H1 (cell line): ENCODE measurements around the gene TMBIM1. TPM values are rescaled to one million over a fixed set of nuclear protein-coding genes. Genes with fewer than 3 reads are reported as not detected.

Experiments
- CTCF ChIA-PET: fragments of 300-600 bp; sonication (Branson Sonifier 250); formaldehyde crosslinking; loops from one replicate; lab custom pipeline; 2021; ENCODE audit not compliant: partially characterized antibody; lab: Charles Lee
- POLR2A ChIA-PET: fragments of 300-600 bp; sonication (Branson Sonifier 250); formaldehyde crosslinking; loops from one replicate; lab custom pipeline; 2021; ENCODE audit warnings: inconsistent platforms; ENCODE audit not compliant: partially characterized antibody; lab: Charles Lee
- DNase-seq, 2 experiments: peaks; one replicate each; pipeline versions ENCODE4 v3.0.0 to v3.0.0-alpha.2; 2010 to 2022; ENCODE audit warnings: low spot score in 2 of 2, low read depth in 1 of 2, mixed read lengths in 1 of 2
- FAIRE-seq: peaks from 2 replicates; lab custom pipeline; 2011; peaks lifted over from hg19 to GRCh38; lab: Jason Lieb, UNC
- H2AFZ ChIP-seq: 2 replicates; pipeline ENCODE4 v1.8.1; 2012; ENCODE audit warnings: low read length, inconsistent platforms
- H2AK5ac ChIP-seq: 2 replicates; pipeline ENCODE4 v1.6.1; 2013; ENCODE audit warnings: low read depth, low read length
- H2BK120ac ChIP-seq: replicated peaks from 2 replicates; pipeline ENCODE3; 2013; ENCODE audit warnings: low read depth, low read length, inconsistent platforms
- H2BK12ac ChIP-seq: 2 replicates; pipeline ENCODE4 v1.6.1; 2013; ENCODE audit warnings: low read depth, low read length
- H2BK15ac ChIP-seq: 2 replicates; pipeline ENCODE4 v1.6.1; 2013; ENCODE audit warnings: low read length
- H2BK20ac ChIP-seq: 2 replicates; pipeline ENCODE4 v1.6.1; 2013; ENCODE audit warnings: low read length
- H2BK5ac ChIP-seq: 2 replicates; pipeline ENCODE4 v1.6.1; 2013; ENCODE audit warnings: low read depth, low read length
- H3K14ac ChIP-seq: 2 replicates; pipeline ENCODE4 v1.6.1; 2013; ENCODE audit warnings: inconsistent platforms; ENCODE audit not compliant: insufficient read length
- H3K18ac ChIP-seq: 2 replicates; pipeline ENCODE4 v1.6.1; 2013; ENCODE audit warnings: low read length; ENCODE audit errors: extremely low read depth
- H3K23ac ChIP-seq: 2 replicates; pipeline ENCODE4 v1.6.1; 2013; ENCODE audit warnings: inconsistent platforms; ENCODE audit not compliant: insufficient read length
- H3K23me2 ChIP-seq: 2 replicates; pipeline ENCODE4 v1.6.1; 2013; ENCODE audit warnings: low read depth, low read length
- H3K27ac ChIP-seq: 2 replicates; pipeline ENCODE4 v1.6.1; 2011; ENCODE audit warnings: low read depth, low read length, inconsistent platforms
- H3K27me3 ChIP-seq, 4 experiments: replicated peaks in 1 of 4; 1 replicate in 1 of 4; 2 replicates in 3 of 4; pipeline versions ENCODE4 v1.6.1 to v1.8.1; 2011 to 2013; ENCODE audit warnings: low read length in 3 of 4, mild to moderate bottlenecking in 3 of 4, inconsistent platforms in 2 of 4, mixed read lengths in 2 of 4, moderate library complexity in 1 of 4; ENCODE audit not compliant: control insufficient read depth in 3 of 4, insufficient read depth in 3 of 4; ENCODE audit errors: extremely low read depth in 1 of 4
- H3K36me3 ChIP-seq, 4 experiments: 2 replicates each; pipeline versions ENCODE4 v1.6.1 to v1.8.1; 2011 to 2013; ENCODE audit warnings: mild to moderate bottlenecking in 4 of 4, low read length in 3 of 4, moderate library complexity in 2 of 4, control low read depth in 1 of 4, inconsistent platforms in 1 of 4; ENCODE audit not compliant: insufficient read depth in 4 of 4, control insufficient read depth in 2 of 4
- H3K4ac ChIP-seq: replicated peaks from 2 replicates; pipeline ENCODE3; 2013; ENCODE audit warnings: low read length, low read depth, mixed read lengths, inconsistent platforms; ENCODE audit not compliant: insufficient read length
- H3K4me1 ChIP-seq, 4 experiments: replicated peaks in 1 of 4; 1 replicate in 1 of 4; 2 replicates in 3 of 4; pipeline versions ENCODE4 v1.6.1 to v1.8.1; 2011 to 2013; ENCODE audit warnings: low read length in 3 of 4, inconsistent platforms in 2 of 4, mixed read lengths in 1 of 4; ENCODE audit not compliant: insufficient read depth in 4 of 4, control insufficient read depth in 3 of 4
- H3K4me2 ChIP-seq, 2 experiments: 2 replicates each; pipeline versions ENCODE4 v1.6.1 to v1.8.1; 2011 to 2013; ENCODE audit warnings: low read depth in 2 of 2, low read length in 2 of 2, control low read depth in 1 of 2, inconsistent platforms in 1 of 2, mild to moderate bottlenecking in 1 of 2; ENCODE audit not compliant: insufficient read depth in 1 of 2
- H3K4me3 ChIP-seq, 4 experiments: fragments of 200-600, 300-600 bp in 1 of 4; sonication (generic), shearing (Covaris generic), sonication (Bioruptor Twin) in 1 of 4; 2 replicates each; pipeline versions ENCODE4 v1.5.1 to v1.8.1; 2011 to 2016; ENCODE audit warnings: low read length in 4 of 4, low read depth in 3 of 4, control low read depth in 2 of 4, inconsistent platforms in 2 of 4, mild to moderate bottlenecking in 2 of 4, mixed read lengths in 1 of 4, moderate library complexity in 1 of 4; ENCODE audit not compliant: insufficient read depth in 2 of 4; ENCODE audit errors: extremely low read depth in 1 of 4
- H3K56ac ChIP-seq: replicated peaks from 2 replicates; pipeline ENCODE3; 2013; ENCODE audit warnings: low read depth, mild to moderate bottlenecking, mixed read lengths, low read length, inconsistent platforms; ENCODE audit not compliant: insufficient read length
- H3K79me1 ChIP-seq: 2 replicates; pipeline ENCODE4 v1.6.1; 2013; ENCODE audit warnings: low read depth, low read length, control low read depth
- H3K79me2 ChIP-seq, 2 experiments: 2 replicates each; pipeline versions ENCODE4 v1.6.1 to v1.8.1; 2012 to 2013; ENCODE audit warnings: low read length in 2 of 2, mild to moderate bottlenecking in 2 of 2, inconsistent platforms in 1 of 2; ENCODE audit not compliant: insufficient read depth in 2 of 2, control insufficient read depth in 1 of 2
- H3K9ac ChIP-seq, 4 experiments: replicated peaks in 1 of 4; 1 replicate in 1 of 4; 2 replicates in 3 of 4; pipeline versions ENCODE4 v1.6.1 to v1.8.1; 2011 to 2013; ENCODE audit warnings: low read depth in 3 of 4, low read length in 3 of 4, control low read depth in 2 of 4, mild to moderate bottlenecking in 2 of 4, moderate library complexity in 2 of 4, inconsistent platforms in 1 of 4; ENCODE audit errors: extremely low read depth in 1 of 4
- H3K9me3 ChIP-seq, 2 experiments: 2 replicates each; pipeline versions ENCODE4 v1.6.1 to v1.8.1; 2012 to 2013; ENCODE audit warnings: mild to moderate bottlenecking in 2 of 2, moderate library complexity in 2 of 2, control low read depth in 1 of 2, inconsistent platforms in 1 of 2, low read depth in 1 of 2, low read length in 1 of 2, mixed read lengths in 1 of 2; ENCODE audit not compliant: insufficient read depth in 2 of 2
- H4K20me1 ChIP-seq, 2 experiments: replicated peaks in 1 of 2; 2 replicates each; pipeline versions ENCODE3 to v1.8.1; 2011 to 2013; ENCODE audit warnings: inconsistent platforms in 2 of 2, low read length in 2 of 2, mild to moderate bottlenecking in 1 of 2; ENCODE audit not compliant: insufficient read depth in 2 of 2, control insufficient read depth in 1 of 2
- H4K5ac ChIP-seq: 2 replicates; pipeline ENCODE4 v1.6.1; 2013; ENCODE audit warnings: low read length, low read depth, mixed read lengths, inconsistent platforms; ENCODE audit not compliant: insufficient read length
- H4K8ac ChIP-seq: 2 replicates; pipeline ENCODE4 v1.8.0; 2013; ENCODE audit warnings: mild to moderate bottlenecking, moderate library complexity, low read length, inconsistent platforms; ENCODE audit not compliant: insufficient read depth; ENCODE audit errors: extremely low read depth
- H4K91ac ChIP-seq: replicated peaks from 2 replicates; pipeline ENCODE3; 2013; ENCODE audit warnings: low read length, mixed read lengths, inconsistent platforms; ENCODE audit not compliant: insufficient read length
- BACH1 ChIP-seq: IDR thresholded peaks from 2 replicates; pipeline ENCODE4 v1.6.1; 2012; ENCODE audit warnings: low read length, improper control_type of control experiment
- BRCA1 ChIP-seq: IDR thresholded peaks from 2 replicates; pipeline ENCODE4 v1.6.1; 2012; ENCODE audit warnings: low read depth, low read length, improper control_type of control experiment
- CTCF ChIP-seq, 3 experiments: IDR thresholded peaks; 1 replicate in 2 of 3; 2 replicates in 1 of 3; pipeline versions ENCODE4 v1.5.1 to v1.6.1; 2011; ENCODE audit warnings: low read length in 3 of 3, mild to moderate bottlenecking in 3 of 3, inconsistent platforms in 2 of 3, low read depth in 1 of 3, moderate library complexity in 1 of 3; ENCODE audit not compliant: insufficient read depth in 1 of 3; ENCODE audit errors: control extremely low read depth in 1 of 3
- KDM5A ChIP-seq: fragments of 200-600 bp; IDR thresholded peaks from 2 replicates; pipeline ENCODE4 v1.7.1; 2012; ENCODE audit warnings: mild to moderate bottlenecking, low read length, inconsistent platforms, mixed read lengths
- MAFK ChIP-seq: IDR thresholded peaks from 2 replicates; pipeline ENCODE4 v1.6.1; 2012; ENCODE audit warnings: low read depth, mild to moderate bottlenecking, improper control_type of control experiment, low read length
- NRF1 ChIP-seq: IDR thresholded peaks from 2 replicates; pipeline ENCODE4 v1.6.1; 2011; ENCODE audit warnings: mild to moderate bottlenecking, low read depth, low read length, improper control_type of control experiment
- POU5F1 ChIP-seq: IDR thresholded peaks from 2 replicates; pipeline ENCODE4 v1.6.1; 2011; ENCODE audit warnings: low read depth, mild to moderate bottlenecking, low read length, moderate library complexity
- RBBP5 ChIP-seq: IDR thresholded peaks from 2 replicates; pipeline ENCODE4 v1.7.1; 2012; ENCODE audit warnings: low read depth, mild to moderate bottlenecking, inconsistent platforms, low read length, moderate library complexity, borderline replicate concordance
- RFX5 ChIP-seq: IDR thresholded peaks from 2 replicates; pipeline ENCODE4 v1.6.1; 2011; ENCODE audit warnings: low read depth, low read length, improper control_type of control experiment, borderline replicate concordance
- SP4 ChIP-seq: IDR thresholded peaks from 2 replicates; pipeline ENCODE4 v1.6.1; 2012; ENCODE audit warnings: low read length, inconsistent platforms
- YY1 ChIP-seq: IDR thresholded peaks from 2 replicates; pipeline ENCODE4 v1.6.1; 2011; ENCODE audit warnings: low read depth, mild to moderate bottlenecking, low read length
- WGBS, 2 experiments: shearing (Covaris generic) in 1 of 2; methylation state at CpG; one replicate each; pipeline versions ENCODE4 v1.1.6 to v1.1.7; 2013 to 2015; ENCODE audit warnings: low lambda C conversion rate in 2 of 2, mixed read lengths in 2 of 2, inconsistent platforms in 1 of 2, low coverage in 1 of 2, missing lambda C conversion rate in 1 of 2; ENCODE audit not compliant: insufficient replicate concordance in 2 of 2, insufficient coverage in 1 of 2, insufficient read length in 1 of 2; ENCODE audit errors: extremely low coverage in 1 of 2, missing lambda C conversion rate in 1 of 2; 5-methylcytosine and 5-hydroxymethylcytosine counted together
- polyA plus RNA-seq, 7 experiments: library from polyadenylated mRNA; depleted of rRNA in 3 of 7; stranded (reverse) in 5 of 7; unstranded in 2 of 7; fragments of >200 nt in 5 of 7; fragments of 200-250 nt in 2 of 7; gene quantifications; 1 replicate in 5 of 7; 2 replicates in 1 of 7; 4 replicates in 1 of 7; pipeline versions ENCODE4 v1.2.1 to v1.2.3, GENCODE V29; 2011 to 2013; ENCODE audit warnings: missing spikeins in 2 of 7, mixed read lengths in 2 of 7
- total RNA-seq: library from RNA; stranded (reverse); fragmentation: NEBNext Ultra II Directional; extraction: Animal tissue kit (Norgen Biotek cat#: 25700); gene quantifications from 2 replicates; pipeline ENCODE4 v1.2.1, GENCODE V29; 2021

TMBIM1 gene
- total and polyA plus RNA-seq, 2 of the 8 experiments (the other 6 are each of a cell fraction or from before 2014, with no cell fraction given): 22.1 to 36.8 TPM

DNA sequence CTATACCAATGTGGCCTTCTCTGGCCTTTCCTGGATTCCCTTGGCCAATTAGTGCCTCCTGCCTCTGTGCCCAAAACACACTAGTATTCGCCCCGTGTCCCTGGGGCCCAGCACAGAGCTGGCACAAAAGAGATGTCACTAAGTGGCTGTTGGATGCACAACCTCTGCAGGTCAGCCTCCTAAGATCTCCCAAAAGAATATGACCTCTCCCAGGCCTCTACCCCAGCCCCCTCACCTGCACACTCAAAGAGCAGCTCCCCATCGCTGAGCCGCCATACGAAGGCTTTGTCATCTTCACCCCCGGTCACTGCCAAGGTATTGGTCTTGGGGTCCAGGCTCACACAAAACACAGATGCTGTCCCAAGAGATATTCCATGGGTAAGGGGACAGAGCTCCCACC lies 25.0 kb downstream of the TMBIM1 start:
- no peak overlapping the region for H3K14ac ChIP-seq
- no peak overlapping the region for H2BK120ac ChIP-seq
- no peak overlapping the region for H3K4me3 ChIP-seq
- no peak overlapping the region for H3K27ac ChIP-seq
- no peaks in the 10 kb centered on the region for H3K9me3 ChIP-seq
- peaks cover 8% of the 10 kb centered on the region; the same call in 1 of the 2 replicates for H3K79me1 ChIP-seq
- H2AK5ac ChIP-seq: no peak overlapping the region
- H3K9ac ChIP-seq: no peak overlapping the region; a peak in 1 of 7 replicates
- no peak overlapping the region for H3K18ac ChIP-seq
- WGBS, 2 experiments: 97% methylated on average over 6 of the region's 6 CpGs; no CpG with 5 or more reads in 1 of the 2 experiments
- CTCF ChIA-PET: interaction anchor here (2.5 kb wide), 1 partner anchor 10 kb away, joined by 9 read pairs; no protein-coding TSS in a partner anchor
- no peak overlapping the region for H4K5ac ChIP-seq
- no peak overlapping the region for H2BK12ac ChIP-seq
- H4K8ac ChIP-seq: no peak overlapping the region
- H2BK5ac ChIP-seq: no peak overlapping the region
- POLR2A ChIA-PET: interaction anchor here (0.6 to 2.3 kb wide), 6 partner anchors 9 to 306 kb away, joined by 3 to 8 read pairs (median 3); no protein-coding TSS in a partner anchor
- H4K91ac ChIP-seq: no peak overlapping the region
- H2BK15ac ChIP-seq: no peak overlapping the region
- H3K4ac ChIP-seq: no peak overlapping the region
- H3K23ac ChIP-seq: no peak overlapping the region
- peaks cover 0 to 10% of the 10 kb centered on the region in 2 experiments; a peak in 2 of 4 replicates for H3K79me2 ChIP-seq
- H3K27me3 ChIP-seq: no peaks in the 10 kb centered on the region
- peaks cover 15 to 40% (median 20%) of the 10 kb centered on the region in 4 experiments; a peak in 7 of 8 replicates for H3K36me3 ChIP-seq
- DNase-seq: no peak
- FAIRE-seq: no peak
- H3K23me2 ChIP-seq: peaks cover 10% of the 10 kb centered on the region
- no peak overlapping the region for H2AFZ ChIP-seq
- H3K4me2 ChIP-seq: no peak overlapping the region
- no peak overlapping the region for H3K56ac ChIP-seq
- H3K4me1 ChIP-seq: peaks cover 0 to 6% (median 4%) of the 10 kb centered on the region in 4 experiments; a peak in 4 of 7 replicates
- H2BK20ac ChIP-seq: no peak overlapping the region
- peaks cover 0 to 14% of the 10 kb centered on the region in 2 experiments for H4K20me1 ChIP-seq
- TF ChIP-seq KDM5A: no peak
- TF ChIP-seq CTCF (IDR thresholded peaks at IDR 0.05; ENCODE audit: control extremely low read depth in 1 of 3, insufficient read depth in 1 of 3, low read depth in 1 of 3, low read length in 3 of 3): no peak
- no peak for TF ChIP-seq BACH1
- TF ChIP-seq MAFK: no peak
- TF ChIP-seq SP4: no peak
- no peak for TF ChIP-seq YY1
- TF ChIP-seq BRCA1: no peak
- no peak for TF ChIP-seq NRF1
- no peak for TF ChIP-seq RBBP5
- TF ChIP-seq RFX5: no peak
- TF ChIP-seq POU5F1: no peak
